Measurements from ENCODE around the gene SSC5D. TPM values are rescaled to one million over a fixed set of nuclear protein-coding genes. Genes with fewer than 3 reads are reported as not detected.
A peak's percentile ranks its signal among the peaks of the same experiment; 100 is the strongest.

Gene SSC5D
- total and polyA plus RNA-seq, 9 of the 15 experiments (the other 6 are each of a cell fraction or from before 2014, with no cell fraction given) = 0.04 to 0.71 (median 0.14) TPM; not detected in 2

DNA sequence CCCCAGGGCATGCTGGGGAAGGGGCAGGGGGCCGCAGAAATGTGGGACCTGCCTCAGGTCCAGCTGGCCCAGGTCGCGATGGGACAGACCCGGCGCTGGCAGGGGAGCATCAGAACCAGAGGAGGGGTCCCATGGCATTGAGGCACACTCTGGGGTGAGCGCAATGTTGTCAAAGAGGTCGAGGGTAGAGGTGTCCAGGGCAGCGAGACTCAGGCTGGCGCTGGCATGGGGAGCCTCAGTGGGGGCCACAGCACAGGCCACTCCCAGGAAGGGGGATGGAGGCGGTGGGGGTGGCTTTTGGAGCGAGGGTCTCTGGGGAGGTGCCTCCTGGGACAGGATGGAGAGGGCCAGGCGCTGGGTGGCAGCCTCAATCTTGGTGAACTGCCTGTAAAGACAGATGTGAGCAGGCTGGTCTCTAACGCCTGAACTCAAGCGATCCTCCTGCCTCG, 24.6 kb upstream of the SSC5D start:
- DNase-seq (ENCODE audit: extremely low read depth in 1 of 4, low spot score in 3 of 4) = no peak
- Histone ChIP-seq H3K27me3 (ENCODE audit: control insufficient read depth in 2 of 2, insufficient read depth in 2 of 2, low read length in 2 of 2) (no peaks in the 10 kb centered on the region), H3K9me3 (replicated peaks; ENCODE audit: control insufficient read depth, insufficient read depth, low read depth, low read length) (no peaks in the 10 kb centered on the region), H3K36me3 (ENCODE audit: control insufficient read depth, insufficient read depth, low read length) (peaks cover 11% of the 10 kb centered on the region; the same call in 2 of the 3 replicates), H2AFZ (ENCODE audit: low read depth, low read length) (no peak overlapping the region), H4K20me1 (replicated peaks; ENCODE audit: control insufficient read depth, insufficient read depth, low read length) (no peaks in the 10 kb centered on the region), H3K27ac (ENCODE audit: extremely low read depth, low read depth, low read length) (no peak overlapping the region), H3K4me3 (no peak overlapping the region), H3K9me1 (ENCODE audit: control insufficient read depth, insufficient read depth, low read length) (no peaks in the 10 kb centered on the region), H3K9ac (ENCODE audit: insufficient read depth in 1 of 2, low read depth in 2 of 2, low read length in 2 of 2) (peak overlapping the region in 1 of 2 experiments; percentile 46; a peak in 2 of 4 replicates), H3K4me2 (ENCODE audit: insufficient read depth, low read length) (no peak overlapping the region), H3K4me1 (replicated peaks in 1 of 2; ENCODE audit: control insufficient read depth in 2 of 2, insufficient read depth in 2 of 2, low read length in 2 of 2) (peaks cover 41 to 84% of the 10 kb centered on the region in 2 experiments), H3K79me2 (ENCODE audit: control insufficient read depth, insufficient read depth, low read length) (peaks cover 32% of the 10 kb centered on the region)
- intact Hi-C loops (cut with micrococcal nuclease) (no loop called here), in situ Hi-C loops (cut with MboI) (no loop called here)
- ATAC-seq = no peak
- FAIRE-seq = no peak
- TF ChIP-seq PHF20 (IDR thresholded peaks at IDR 0.05; ENCODE audit: partially characterized antibody) = no peak
- TF ChIP-seq ZBTB7A (IDR thresholded peaks at IDR 0.05; ENCODE audit: borderline replicate concordance, control insufficient read depth, low read depth, low read length) = 0 out of 2 replicates have a peak, but pooled peaks have one; percentile 9
- TF ChIP-seq, protein P1, sequence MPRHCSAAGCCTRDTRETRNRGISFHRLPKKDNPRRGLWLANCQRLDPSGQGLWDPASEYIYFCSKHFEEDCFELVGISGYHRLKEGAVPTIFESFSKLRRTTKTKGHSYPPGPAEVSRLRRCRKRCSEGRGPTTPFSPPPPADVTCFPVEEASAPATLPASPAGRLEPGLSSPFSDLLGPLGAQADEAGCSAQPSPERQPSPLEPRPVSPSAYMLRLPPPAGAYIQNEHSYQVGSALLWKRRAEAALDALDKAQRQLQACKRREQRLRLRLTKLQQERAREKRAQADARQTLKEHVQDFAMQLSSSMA (CRISPR knock-in tag; IDR thresholded peaks at IDR 0.05) = no peak
- CTCF ChIA-PET (ENCODE audit: low intra/inter-chr PET ratio) = no interaction called here
- POLR2A ChIA-PET = no interaction called here
- no TSS peak for BruUV-seq (replicated peaks)
- 79% methylated on average over 13 of the region's 15 CpGs for WGBS (ENCODE audit: insufficient coverage, low coverage, missing lambda C conversion rate)

GRCh38 chr19:55464039-55464661, 24.1 kb upstream of the SSC5D start:
- intact Hi-C loops (cut with micrococcal nuclease) (no loop called here), in situ Hi-C loops (cut with MboI) (no loop called here)
- peaks cover 26% of the 10 kb centered on the region for H3K79me2 ChIP-seq (ENCODE audit: control insufficient read depth, insufficient read depth, low read length)
- no peak overlapping the region for H2AFZ ChIP-seq (ENCODE audit: low read depth, low read length)
- ATAC-seq (no peak), DNase-seq (ENCODE audit: extremely low read depth in 1 of 4, low spot score in 3 of 4) (no peak), FAIRE-seq (no peak)
- no peak overlapping the region for H3K4me3 ChIP-seq
- TF ChIP-seq ZKSCAN1 (IDR thresholded peaks at IDR 0.05; ENCODE audit: low read depth, low read length) (peak; percentile 72; the same call in 1 of the 2 replicates), MYBL2 (IDR thresholded peaks at IDR 0.05; ENCODE audit: low read depth) (no peak), MYBL2 (CRISPR knock-in tag; IDR thresholded peaks at IDR 0.05; ENCODE audit: borderline replicate concordance) (no peak), SLC30A9 (CRISPR knock-in tag; IDR thresholded peaks at IDR 0.05) (no peak), ZBTB34 (CRISPR knock-in tag; IDR thresholded peaks at IDR 0.05) (no peak), ZNF124 (CRISPR knock-in tag; IDR thresholded peaks at IDR 0.05) (no peak), FUS (optimal IDR thresholded peaks at IDR 0.05; ENCODE audit: low read depth, low read length) (no peak), ZKSCAN8 (CRISPR knock-in tag; IDR thresholded peaks at IDR 0.05) (peak; percentile 62; the same call in 1 of the 2 replicates), PATZ1 (CRISPR knock-in tag; IDR thresholded peaks at IDR 0.05; ENCODE audit: borderline replicate concordance) (no peak)
- H3K36me3 ChIP-seq (ENCODE audit: control insufficient read depth, insufficient read depth, low read length) = peaks cover 6% of the 10 kb centered on the region; the same call in 2 of the 3 replicates
- H3K27ac ChIP-seq (ENCODE audit: extremely low read depth, low read depth, low read length) = no peak overlapping the region
- H3K4me2 ChIP-seq (ENCODE audit: insufficient read depth, low read length) = no peak overlapping the region
- H3K4me1 ChIP-seq (replicated peaks in 1 of 2; ENCODE audit: control insufficient read depth in 2 of 2, insufficient read depth in 2 of 2, low read length in 2 of 2) = peaks cover 41 to 80% of the 10 kb centered on the region in 2 experiments
- no peaks in the 10 kb centered on the region for H3K9me1 ChIP-seq (ENCODE audit: control insufficient read depth, insufficient read depth, low read length)
- 69% methylated on average over 21 of the region's 23 CpGs for WGBS (ENCODE audit: insufficient coverage, low coverage, missing lambda C conversion rate)
- no peaks in the 10 kb centered on the region for H4K20me1 ChIP-seq (replicated peaks; ENCODE audit: control insufficient read depth, insufficient read depth, low read length)
- POLR2A ChIA-PET = no interaction called here
- BruUV-seq (replicated peaks) = no TSS peak
- H3K27me3 ChIP-seq (ENCODE audit: control insufficient read depth in 2 of 2, insufficient read depth in 2 of 2, low read length in 2 of 2) = no peaks in the 10 kb centered on the region
- no peak overlapping the region for H3K9ac ChIP-seq (ENCODE audit: insufficient read depth in 1 of 2, low read depth in 2 of 2, low read length in 2 of 2)
- CTCF ChIA-PET (ENCODE audit: low intra/inter-chr PET ratio) = no interaction called here
- H3K9me3 ChIP-seq (replicated peaks; ENCODE audit: control insufficient read depth, insufficient read depth, low read depth, low read length) = no peaks in the 10 kb centered on the region
